ENCODE results near the gene FAM193A.
"Not testable (repeated sequence)": the region's sequence is repeated elsewhere in the genome, so short reads cannot be mapped to it uniquely, and the experiment has no call there.

The FAM193A gene

GRCh38 chr4:2615821-2616220, 79.4 kb downstream of the FAM193A start:
- H3K4me1 ChIP-seq (ENCODE audit: control insufficient read depth, insufficient read depth, low read length), result no peaks in the 10 kb centered on the region
- H3K27me3 ChIP-seq (ENCODE audit: control insufficient read depth in 1 of 2, insufficient read depth in 2 of 2, low read length in 2 of 2), result no peaks in the 10 kb centered on the region
- H3K4me3 ChIP-seq (ENCODE audit: low read length in 2 of 2), result no peak overlapping the region
- H3K9ac ChIP-seq (ENCODE audit: low read length in 2 of 2), result no peak overlapping the region
- H3K27ac ChIP-seq (ENCODE audit: low read length), result no peak overlapping the region
- no peaks in the 10 kb centered on the region for H3K36me3 ChIP-seq (ENCODE audit: control insufficient read depth in 2 of 2, insufficient read depth in 2 of 2, low read length in 2 of 2)
- H3K9me3 ChIP-seq (ENCODE audit: control insufficient read depth in 2 of 2, low read length in 2 of 2), result no peaks in the 10 kb centered on the region

- Histone ChIP-seq H3K4me1 (ENCODE audit: control insufficient read depth, insufficient read depth, low read length) (peaks cover 5% of the 10 kb centered on the region), H3K9me3 (ENCODE audit: control insufficient read depth in 2 of 2, low read length in 2 of 2) (no peaks in the 10 kb centered on the region), H3K9ac (ENCODE audit: low read length in 2 of 2) (no peak overlapping the region), H3K27ac (ENCODE audit: low read length) (no peak overlapping the region), H3K4me3 (ENCODE audit: low read length in 2 of 2) (no peak overlapping the region), H3K27me3 (ENCODE audit: control insufficient read depth in 1 of 2, insufficient read depth in 2 of 2, low read length in 2 of 2) (no peaks in the 10 kb centered on the region), H3K36me3 (ENCODE audit: control insufficient read depth in 2 of 2, insufficient read depth in 2 of 2, low read length in 2 of 2) (no peaks in the 10 kb centered on the region)
Observed at GRCh38 chr4:2617955-2618354, 81.5 kb downstream of the FAM193A start.

- not testable (repeated sequence) for H3K36me3 ChIP-seq (ENCODE audit: control insufficient read depth in 2 of 2, insufficient read depth in 2 of 2, low read length in 2 of 2); H3K4me1 ChIP-seq (ENCODE audit: control insufficient read depth, insufficient read depth, low read length); H3K4me3 ChIP-seq (ENCODE audit: low read length in 2 of 2); H3K9ac ChIP-seq (ENCODE audit: low read length in 2 of 2); H3K9me3 ChIP-seq (ENCODE audit: control insufficient read depth in 2 of 2, low read length in 2 of 2); H3K27me3 ChIP-seq (ENCODE audit: control insufficient read depth in 1 of 2, insufficient read depth in 2 of 2, low read length in 2 of 2); H3K27ac ChIP-seq (ENCODE audit: low read length)
Observed at GRCh38 chr4:2618729-2619128, 82.3 kb downstream of the FAM193A start.

GRCh38 chr4:2619459-2619858, 83.0 kb downstream of the FAM193A start:
- Histone ChIP-seq H3K27ac (ENCODE audit: low read length) (no peak overlapping the region), H3K4me1 (ENCODE audit: control insufficient read depth, insufficient read depth, low read length) (peaks cover 8% of the 10 kb centered on the region)

DNA sequence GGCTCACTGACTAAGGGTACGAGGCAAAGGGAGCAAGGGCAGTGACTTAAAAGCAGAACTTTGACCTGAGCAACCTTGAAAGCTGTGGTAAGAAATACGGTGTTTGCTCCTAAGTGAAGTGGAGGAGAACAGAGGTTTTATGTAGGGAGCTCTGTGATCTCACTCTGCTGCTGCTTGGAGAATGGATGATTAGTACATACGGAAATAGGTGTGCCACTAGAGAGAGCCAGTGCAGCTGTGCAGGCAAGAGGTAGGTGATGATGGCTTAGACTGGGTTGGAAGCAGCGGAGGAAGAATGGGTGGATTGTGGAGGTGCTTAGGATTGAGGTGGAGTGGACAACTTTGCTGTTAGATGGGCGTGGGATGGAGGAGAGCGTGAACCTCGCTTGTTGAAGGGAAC, 85.0 kb downstream of the FAM193A start:
- peaks cover 16% of the 10 kb centered on the region for H3K4me1 ChIP-seq (ENCODE audit: control insufficient read depth, insufficient read depth, low read length)
- no peaks in the 10 kb centered on the region for H3K27me3 ChIP-seq (ENCODE audit: control insufficient read depth in 1 of 2, insufficient read depth in 2 of 2, low read length in 2 of 2)
- H3K4me3 ChIP-seq (ENCODE audit: low read length in 2 of 2), result no peak overlapping the region

More at GRCh38 chr4:2619459-2619858, 83.0 kb downstream of the FAM193A start:
- no peak overlapping the region for H3K9ac ChIP-seq (ENCODE audit: low read length in 2 of 2)
- H3K36me3 ChIP-seq (ENCODE audit: control insufficient read depth in 2 of 2, insufficient read depth in 2 of 2, low read length in 2 of 2), result no peaks in the 10 kb centered on the region
- no peak overlapping the region for H3K4me3 ChIP-seq (ENCODE audit: low read length in 2 of 2)
- no peaks in the 10 kb centered on the region for H3K27me3 ChIP-seq (ENCODE audit: control insufficient read depth in 1 of 2, insufficient read depth in 2 of 2, low read length in 2 of 2)
- no peaks in the 10 kb centered on the region for H3K9me3 ChIP-seq (ENCODE audit: control insufficient read depth in 2 of 2, low read length in 2 of 2)

DNA sequence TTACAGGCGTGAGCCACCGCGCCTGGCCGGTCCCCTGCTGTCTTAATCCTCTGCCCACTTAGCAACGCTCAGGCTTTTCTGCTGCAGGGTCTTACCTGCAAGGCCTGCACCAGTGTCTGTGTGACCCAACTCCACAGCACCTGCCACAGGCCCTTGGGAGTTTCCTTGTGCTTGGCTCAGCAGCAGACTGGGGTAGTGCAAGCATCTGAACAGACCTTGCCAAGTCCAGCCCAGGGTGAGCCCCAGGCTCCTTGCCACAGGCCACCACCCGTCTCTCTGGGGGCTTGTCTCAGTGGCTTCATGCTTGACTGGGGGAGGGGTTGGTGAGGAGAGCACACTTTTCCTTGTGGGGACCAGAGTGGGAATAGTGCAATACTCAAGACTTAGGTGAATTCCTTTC, 87.0 kb downstream of the FAM193A start:
- Histone ChIP-seq H3K4me3 (ENCODE audit: low read length in 2 of 2) (no peak overlapping the region), H3K27me3 (ENCODE audit: control insufficient read depth in 1 of 2, insufficient read depth in 2 of 2, low read length in 2 of 2) (no peaks in the 10 kb centered on the region), H3K9me3 (ENCODE audit: control insufficient read depth in 2 of 2, low read length in 2 of 2) (no peaks in the 10 kb centered on the region), H3K4me1 (ENCODE audit: control insufficient read depth, insufficient read depth, low read length) (peaks cover 16% of the 10 kb centered on the region), H3K9ac (ENCODE audit: low read length in 2 of 2) (no peak overlapping the region), H3K27ac (ENCODE audit: low read length) (no peak overlapping the region), H3K36me3 (ENCODE audit: control insufficient read depth in 2 of 2, insufficient read depth in 2 of 2, low read length in 2 of 2) (peaks cover 13 to 18% of the 10 kb centered on the region in 2 donors)

More for the DNA sequence above, 85.0 kb downstream of the FAM193A start:
- peaks cover 5 to 10% of the 10 kb centered on the region in 2 donors for H3K36me3 ChIP-seq (ENCODE audit: control insufficient read depth in 2 of 2, insufficient read depth in 2 of 2, low read length in 2 of 2)
- no peak overlapping the region for H3K9ac ChIP-seq (ENCODE audit: low read length in 2 of 2)
- H3K27ac ChIP-seq (ENCODE audit: low read length), result no peak overlapping the region
- no peaks in the 10 kb centered on the region for H3K9me3 ChIP-seq (ENCODE audit: control insufficient read depth in 2 of 2, low read length in 2 of 2)

DNA sequence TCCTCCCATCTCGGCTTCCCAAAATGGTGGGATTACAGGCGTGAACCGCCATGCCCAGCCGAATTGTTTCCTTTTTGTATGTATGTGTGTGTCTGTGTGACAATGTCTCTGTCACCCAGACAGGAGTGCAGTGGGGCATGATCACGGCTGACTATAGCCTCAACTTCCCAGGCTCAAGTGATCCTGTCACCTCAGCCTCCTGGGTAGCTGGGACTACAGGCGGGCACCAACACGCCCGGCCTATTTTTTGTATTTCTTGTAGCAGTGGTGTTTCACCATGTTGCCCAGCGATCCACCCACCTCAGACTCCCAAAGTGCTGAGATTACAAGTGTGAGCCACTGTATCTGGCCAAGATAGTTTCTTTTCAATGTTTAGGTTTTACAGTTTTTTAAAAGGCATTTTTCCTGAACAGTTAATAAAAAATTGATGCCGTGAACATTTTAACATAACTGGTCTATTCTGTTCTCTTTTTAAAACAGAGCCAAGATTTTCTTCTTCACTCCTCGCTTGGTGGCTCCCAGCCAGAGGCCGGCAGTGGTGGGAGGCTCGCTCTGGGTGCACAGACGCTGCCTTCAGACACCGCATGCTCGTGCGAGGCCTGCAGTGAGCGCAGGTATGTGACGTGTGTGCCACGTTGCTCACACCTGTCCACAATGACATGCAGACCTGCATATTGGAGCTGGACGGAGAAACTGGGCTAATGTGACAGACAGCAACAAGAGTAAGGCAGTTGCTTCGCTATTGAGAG, 88.5 kb downstream of the FAM193A start:
- Histone ChIP-seq H3K4me1 (ENCODE audit: control insufficient read depth, insufficient read depth, low read length) (peaks cover 16% of the 10 kb centered on the region), H3K4me3 (ENCODE audit: low read length in 2 of 2) (no peak overlapping the region), H3K9ac (ENCODE audit: low read length in 2 of 2) (no peak overlapping the region), H3K27ac (ENCODE audit: low read length) (no peak overlapping the region), H3K27me3 (ENCODE audit: control insufficient read depth in 1 of 2, insufficient read depth in 2 of 2, low read length in 2 of 2) (no peaks in the 10 kb centered on the region), H3K9me3 (ENCODE audit: control insufficient read depth in 2 of 2, low read length in 2 of 2) (no peaks in the 10 kb centered on the region), H3K36me3 (ENCODE audit: control insufficient read depth in 2 of 2, insufficient read depth in 2 of 2, low read length in 2 of 2) (peaks cover 14 to 19% of the 10 kb centered on the region in 2 donors)

DNA sequence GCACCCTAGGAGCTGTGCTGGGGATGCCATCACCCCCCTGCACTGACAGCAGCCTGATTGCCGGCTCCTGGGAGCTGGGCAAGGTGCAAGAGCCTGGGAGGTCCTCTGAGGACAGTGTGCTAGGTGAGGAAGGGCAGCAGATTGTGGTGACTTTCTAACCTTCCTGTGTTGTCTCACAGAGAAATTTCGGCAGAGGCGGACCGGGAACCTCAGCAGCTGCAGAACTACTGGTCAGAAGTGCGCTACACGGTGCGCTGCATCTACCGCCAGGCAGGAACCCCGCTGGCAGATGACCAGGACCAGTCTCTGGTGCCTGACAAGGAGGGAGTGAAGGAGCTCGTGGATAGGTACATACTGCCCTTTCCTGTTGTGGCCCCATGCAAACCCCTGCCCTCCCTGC, 89.8 kb downstream of the FAM193A start:
- peaks cover 22 to 30% of the 10 kb centered on the region in 2 donors for H3K36me3 ChIP-seq (ENCODE audit: control insufficient read depth in 2 of 2, insufficient read depth in 2 of 2, low read length in 2 of 2)
- no peak overlapping the region for H3K4me3 ChIP-seq (ENCODE audit: low read length in 2 of 2)
- H3K27ac ChIP-seq (ENCODE audit: low read length), result no peak overlapping the region
- H3K9ac ChIP-seq (ENCODE audit: low read length in 2 of 2), result no peak overlapping the region
- no peaks in the 10 kb centered on the region for H3K27me3 ChIP-seq (ENCODE audit: control insufficient read depth in 1 of 2, insufficient read depth in 2 of 2, low read length in 2 of 2)
- no peaks in the 10 kb centered on the region for H3K9me3 ChIP-seq (ENCODE audit: control insufficient read depth in 2 of 2, low read length in 2 of 2)
- H3K4me1 ChIP-seq (ENCODE audit: control insufficient read depth, insufficient read depth, low read length), result peaks cover 14% of the 10 kb centered on the region

GRCh38 chr4:2630556-2631273, 94.3 kb downstream of the FAM193A start:
- Histone ChIP-seq H3K27me3 (ENCODE audit: control insufficient read depth in 1 of 2, insufficient read depth in 2 of 2, low read length in 2 of 2) (no peaks in the 10 kb centered on the region), H3K36me3 (ENCODE audit: control insufficient read depth in 2 of 2, insufficient read depth in 2 of 2, low read length in 2 of 2) (peaks cover 32 to 36% of the 10 kb centered on the region in 2 donors), H3K4me3 (ENCODE audit: low read length in 2 of 2) (no peak overlapping the region)

DNA sequence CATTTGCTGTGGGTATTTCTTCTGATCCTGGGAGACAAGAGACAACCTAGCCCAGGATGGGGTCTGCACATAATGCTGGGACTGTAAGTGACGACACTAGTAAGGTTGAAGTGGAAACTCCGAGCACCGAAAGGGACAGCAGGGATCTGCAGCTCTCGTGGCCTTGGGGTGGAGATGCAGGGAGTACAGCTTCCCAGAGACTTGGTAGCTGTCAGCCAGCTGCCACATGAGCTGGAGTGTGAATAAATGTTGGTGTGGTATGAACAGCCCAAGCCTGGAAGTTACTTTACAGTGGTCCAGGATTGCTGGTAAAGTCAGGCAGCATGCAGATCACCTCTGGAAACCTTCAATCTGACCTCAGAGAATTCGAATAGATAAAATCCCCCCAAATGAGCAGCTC, 97.6 kb downstream of the FAM193A start:
- H3K4me3 ChIP-seq (ENCODE audit: low read length in 2 of 2), result no peak overlapping the region
- peaks cover 23 to 35% of the 10 kb centered on the region in 2 donors for H3K36me3 ChIP-seq (ENCODE audit: control insufficient read depth in 2 of 2, insufficient read depth in 2 of 2, low read length in 2 of 2)
- H3K4me1 ChIP-seq (ENCODE audit: control insufficient read depth, insufficient read depth, low read length), result no peaks in the 10 kb centered on the region

More at GRCh38 chr4:2630556-2631273, 94.3 kb downstream of the FAM193A start:
- Histone ChIP-seq H3K9ac (ENCODE audit: low read length in 2 of 2) (no peak overlapping the region), H3K9me3 (ENCODE audit: control insufficient read depth in 2 of 2, low read length in 2 of 2) (no peaks in the 10 kb centered on the region), H3K4me1 (ENCODE audit: control insufficient read depth, insufficient read depth, low read length) (no peaks in the 10 kb centered on the region), H3K27ac (ENCODE audit: low read length) (no peak overlapping the region)

DNA sequence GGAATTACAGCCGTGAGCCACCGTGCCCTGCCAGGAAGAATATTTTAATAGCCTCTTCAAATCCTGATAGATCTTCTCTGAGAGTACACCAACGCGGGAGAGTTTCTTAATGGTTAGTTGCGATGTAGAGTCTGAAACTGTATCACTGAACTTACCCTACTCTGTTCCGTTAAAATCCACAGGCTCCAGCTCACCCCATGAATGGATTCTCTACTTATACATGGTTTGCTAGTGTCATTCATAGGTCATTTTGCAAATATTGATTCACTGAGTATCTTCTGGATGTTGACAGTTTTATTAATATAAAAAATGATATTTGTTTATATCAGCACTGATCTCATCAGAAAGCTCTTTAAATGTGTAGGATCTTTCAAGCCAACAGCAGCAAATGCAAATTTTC, 99.9 kb downstream of the FAM193A start:
- H3K27me3 ChIP-seq (ENCODE audit: control insufficient read depth in 1 of 2, insufficient read depth in 2 of 2, low read length in 2 of 2), result no peaks in the 10 kb centered on the region
- no peaks in the 10 kb centered on the region for H3K9me3 ChIP-seq (ENCODE audit: control insufficient read depth in 2 of 2, low read length in 2 of 2)
- no peak overlapping the region for H3K4me3 ChIP-seq (ENCODE audit: low read length in 2 of 2)
- no peaks in the 10 kb centered on the region for H3K4me1 ChIP-seq (ENCODE audit: control insufficient read depth, insufficient read depth, low read length)
- H3K27ac ChIP-seq (ENCODE audit: low read length), result no peak overlapping the region
- H3K36me3 ChIP-seq (ENCODE audit: control insufficient read depth in 2 of 2, insufficient read depth in 2 of 2, low read length in 2 of 2), result peaks cover 26 to 39% of the 10 kb centered on the region in 2 donors
- no peak overlapping the region for H3K9ac ChIP-seq (ENCODE audit: low read length in 2 of 2)

More for the DNA sequence above, 97.6 kb downstream of the FAM193A start:
- no peak overlapping the region for H3K27ac ChIP-seq (ENCODE audit: low read length)
- H3K9me3 ChIP-seq (ENCODE audit: control insufficient read depth in 2 of 2, low read length in 2 of 2), result no peaks in the 10 kb centered on the region
- H3K27me3 ChIP-seq (ENCODE audit: control insufficient read depth in 1 of 2, insufficient read depth in 2 of 2, low read length in 2 of 2), result no peaks in the 10 kb centered on the region
- H3K9ac ChIP-seq (ENCODE audit: low read length in 2 of 2), result no peak overlapping the region
